ENCODE data around the gene ADGRL1.
"Not testable (repeated sequence)": the region's sequence is repeated elsewhere in the genome, so short reads cannot be mapped to it uniquely, and the experiment has no call there.

Gene ADGRL1

GRCh38 chr19:14214580-14214979 lies 8.6 kb upstream of the ADGRL1 start:
- Histone ChIP-seq H3K9ac (ENCODE audit: low read depth, low read length) (no peak overlapping the region), H3K36me3 (ENCODE audit: control insufficient read depth, insufficient read depth, low read length) (no peaks in the 10 kb centered on the region), H3K4me1 (ENCODE audit: control insufficient read depth, insufficient read depth, low read length) (no peaks in the 10 kb centered on the region), H3K4me3 (ENCODE audit: low read depth, low read length) (no peak overlapping the region), H3K27ac (ENCODE audit: low read depth, low read length) (no peak overlapping the region), H3K27me3 (ENCODE audit: control insufficient read depth, insufficient read depth, low read length) (peaks cover 6% of the 10 kb centered on the region), H3K9me3 (ENCODE audit: control insufficient read depth, insufficient read depth, low read length) (no peaks in the 10 kb centered on the region)

GRCh38 chr19:14210182-14210581 lies 4.2 kb upstream of the ADGRL1 start:
- H3K9ac ChIP-seq (ENCODE audit: low read depth, low read length); H3K4me1 ChIP-seq (ENCODE audit: control insufficient read depth, insufficient read depth, low read length); H3K27ac ChIP-seq (ENCODE audit: low read depth, low read length); H3K4me3 ChIP-seq (ENCODE audit: low read depth, low read length); H3K9me3 ChIP-seq (ENCODE audit: control insufficient read depth, insufficient read depth, low read length); H3K36me3 ChIP-seq (ENCODE audit: control insufficient read depth, insufficient read depth, low read length): not testable (repeated sequence)
- peaks cover 15% of the 10 kb centered on the region for H3K27me3 ChIP-seq (ENCODE audit: control insufficient read depth, insufficient read depth, low read length)

GRCh38 chr19:14209401-14209800 lies 3.4 kb upstream of the ADGRL1 start:
- Histone ChIP-seq H3K27me3 (ENCODE audit: control insufficient read depth, insufficient read depth, low read length) (peaks cover 15% of the 10 kb centered on the region), H3K4me3 (ENCODE audit: low read depth, low read length) (peak overlapping the region; percentile 45; the same call in 1 of the 2 replicates)
- not testable (repeated sequence) for H3K9ac ChIP-seq (ENCODE audit: low read depth, low read length); H3K9me3 ChIP-seq (ENCODE audit: control insufficient read depth, insufficient read depth, low read length); H3K4me1 ChIP-seq (ENCODE audit: control insufficient read depth, insufficient read depth, low read length); H3K36me3 ChIP-seq (ENCODE audit: control insufficient read depth, insufficient read depth, low read length); H3K27ac ChIP-seq (ENCODE audit: low read depth, low read length)

- H3K36me3 ChIP-seq (ENCODE audit: control insufficient read depth, insufficient read depth, low read length); H3K4me3 ChIP-seq (ENCODE audit: low read depth, low read length); H3K27ac ChIP-seq (ENCODE audit: low read depth, low read length); H3K9ac ChIP-seq (ENCODE audit: low read depth, low read length); H3K9me3 ChIP-seq (ENCODE audit: control insufficient read depth, insufficient read depth, low read length); H3K4me1 ChIP-seq (ENCODE audit: control insufficient read depth, insufficient read depth, low read length): not testable (repeated sequence)
- H3K27me3 ChIP-seq (ENCODE audit: control insufficient read depth, insufficient read depth, low read length) = peaks cover 15% of the 10 kb centered on the region
These were observed 2.5 kb upstream of the ADGRL1 start for GRCh38 chr19:14208496-14208895.

- not testable (repeated sequence) for H3K9me3 ChIP-seq (ENCODE audit: control insufficient read depth, insufficient read depth, low read length); H3K27ac ChIP-seq (ENCODE audit: low read depth, low read length); H3K9ac ChIP-seq (ENCODE audit: low read depth, low read length); H3K36me3 ChIP-seq (ENCODE audit: control insufficient read depth, insufficient read depth, low read length); H3K4me1 ChIP-seq (ENCODE audit: control insufficient read depth, insufficient read depth, low read length)
- H3K4me3 ChIP-seq (ENCODE audit: low read depth, low read length) = peak overlapping the region; percentile 35; the same call in 1 of the 2 replicates
- peaks cover 15% of the 10 kb centered on the region for H3K27me3 ChIP-seq (ENCODE audit: control insufficient read depth, insufficient read depth, low read length)
These were observed 1.8 kb upstream of the ADGRL1 start for GRCh38 chr19:14207796-14208195.

GRCh38 chr19:14206737-14207726 lies 1.1 kb upstream of the ADGRL1 start:
- peaks cover 15% of the 10 kb centered on the region for H3K27me3 ChIP-seq (ENCODE audit: control insufficient read depth, insufficient read depth, low read length)
- peak overlapping the region; percentile 78 for H3K9ac ChIP-seq (ENCODE audit: low read depth, low read length)
- H3K4me1 ChIP-seq (ENCODE audit: control insufficient read depth, insufficient read depth, low read length); H3K9me3 ChIP-seq (ENCODE audit: control insufficient read depth, insufficient read depth, low read length); H3K36me3 ChIP-seq (ENCODE audit: control insufficient read depth, insufficient read depth, low read length): not testable (repeated sequence)
- H3K27ac ChIP-seq (ENCODE audit: low read depth, low read length) = peak overlapping the region; percentile 82
- peak overlapping the region; percentile 71 for H3K4me3 ChIP-seq (ENCODE audit: low read depth, low read length)

GRCh38 chr19:14206308-14206707 lies 339 bp upstream of the ADGRL1 start:
- Histone ChIP-seq H3K27me3 (ENCODE audit: control insufficient read depth, insufficient read depth, low read length) (peaks cover 15% of the 10 kb centered on the region), H3K4me3 (ENCODE audit: low read depth, low read length) (peak overlapping the region; percentile 71; the same call in 1 of the 2 replicates)
- not testable (repeated sequence) for H3K27ac ChIP-seq (ENCODE audit: low read depth, low read length); H3K9me3 ChIP-seq (ENCODE audit: control insufficient read depth, insufficient read depth, low read length); H3K4me1 ChIP-seq (ENCODE audit: control insufficient read depth, insufficient read depth, low read length); H3K36me3 ChIP-seq (ENCODE audit: control insufficient read depth, insufficient read depth, low read length); H3K9ac ChIP-seq (ENCODE audit: low read depth, low read length)

- H3K36me3 ChIP-seq (ENCODE audit: control insufficient read depth, insufficient read depth, low read length); H3K9me3 ChIP-seq (ENCODE audit: control insufficient read depth, insufficient read depth, low read length); H3K4me1 ChIP-seq (ENCODE audit: control insufficient read depth, insufficient read depth, low read length); H3K9ac ChIP-seq (ENCODE audit: low read depth, low read length): not testable (repeated sequence)
- H3K4me3 ChIP-seq (ENCODE audit: low read depth, low read length) = peak overlapping the region; percentile 72
- H3K27ac ChIP-seq (ENCODE audit: low read depth, low read length) = peak overlapping the region; percentile 66
- H3K27me3 ChIP-seq (ENCODE audit: control insufficient read depth, insufficient read depth, low read length) = peaks cover 12% of the 10 kb centered on the region
These were observed 1.1 kb downstream of the ADGRL1 start for GRCh38 chr19:14204676-14205451.

- not testable (repeated sequence) for H3K9ac ChIP-seq (ENCODE audit: low read depth, low read length); H3K9me3 ChIP-seq (ENCODE audit: control insufficient read depth, insufficient read depth, low read length); H3K27ac ChIP-seq (ENCODE audit: low read depth, low read length); H3K27me3 ChIP-seq (ENCODE audit: control insufficient read depth, insufficient read depth, low read length); H3K4me1 ChIP-seq (ENCODE audit: control insufficient read depth, insufficient read depth, low read length); H3K36me3 ChIP-seq (ENCODE audit: control insufficient read depth, insufficient read depth, low read length)
- peak overlapping the region; percentile 72 for H3K4me3 ChIP-seq (ENCODE audit: low read depth, low read length)
These were observed 1.8 kb downstream of the ADGRL1 start for GRCh38 chr19:14204219-14204618.

- H3K4me3 ChIP-seq (ENCODE audit: low read depth, low read length) = peak overlapping the region; percentile 72; the same call in 1 of the 2 replicates
- H3K4me1 ChIP-seq (ENCODE audit: control insufficient read depth, insufficient read depth, low read length); H3K36me3 ChIP-seq (ENCODE audit: control insufficient read depth, insufficient read depth, low read length); H3K27me3 ChIP-seq (ENCODE audit: control insufficient read depth, insufficient read depth, low read length); H3K27ac ChIP-seq (ENCODE audit: low read depth, low read length); H3K9me3 ChIP-seq (ENCODE audit: control insufficient read depth, insufficient read depth, low read length); H3K9ac ChIP-seq (ENCODE audit: low read depth, low read length): not testable (repeated sequence)
These were observed 2.2 kb downstream of the ADGRL1 start for GRCh38 chr19:14203788-14204187.

- Histone ChIP-seq H3K4me1 (ENCODE audit: control insufficient read depth, insufficient read depth, low read length) (no peaks in the 10 kb centered on the region), H3K9ac (ENCODE audit: low read depth, low read length) (no peak overlapping the region), H3K9me3 (ENCODE audit: control insufficient read depth, insufficient read depth, low read length) (no peaks in the 10 kb centered on the region), H3K36me3 (ENCODE audit: control insufficient read depth, insufficient read depth, low read length) (no peaks in the 10 kb centered on the region), H3K4me3 (ENCODE audit: low read depth, low read length) (0 out of 2 replicates have a peak overlapping the region, but pooled peaks have one; percentile 8), H3K27me3 (ENCODE audit: control insufficient read depth, insufficient read depth, low read length) (no peaks in the 10 kb centered on the region), H3K27ac (ENCODE audit: low read depth, low read length) (no peak overlapping the region)
These were observed 2.8 kb downstream of the ADGRL1 start for GRCh38 chr19:14203177-14203576.

Measured in HUES48 (cell line).